Measurements from ENCODE around the gene DPH3.

DPH3 gene

DNA sequence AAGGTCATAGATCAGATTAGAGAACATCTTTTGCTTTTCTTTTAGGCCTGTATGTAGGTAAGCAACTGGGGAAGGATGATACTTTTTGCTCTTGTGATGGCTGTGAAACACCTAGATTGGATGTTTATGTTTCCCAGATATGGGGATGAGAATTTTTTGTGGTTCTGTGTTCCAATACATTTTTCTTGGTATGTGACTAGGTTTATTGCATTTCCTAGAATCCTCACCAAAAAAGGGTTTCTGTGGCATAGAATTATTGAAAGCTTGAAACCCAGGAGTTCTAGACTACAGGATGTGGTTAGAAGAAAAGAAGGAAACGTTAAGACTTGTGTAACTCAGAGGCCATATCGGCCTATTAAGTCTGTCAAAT, 26.1 kb upstream of the DPH3 start:
- DNase-seq (ENCODE audit: low spot score): peak; percentile 82

DNA sequence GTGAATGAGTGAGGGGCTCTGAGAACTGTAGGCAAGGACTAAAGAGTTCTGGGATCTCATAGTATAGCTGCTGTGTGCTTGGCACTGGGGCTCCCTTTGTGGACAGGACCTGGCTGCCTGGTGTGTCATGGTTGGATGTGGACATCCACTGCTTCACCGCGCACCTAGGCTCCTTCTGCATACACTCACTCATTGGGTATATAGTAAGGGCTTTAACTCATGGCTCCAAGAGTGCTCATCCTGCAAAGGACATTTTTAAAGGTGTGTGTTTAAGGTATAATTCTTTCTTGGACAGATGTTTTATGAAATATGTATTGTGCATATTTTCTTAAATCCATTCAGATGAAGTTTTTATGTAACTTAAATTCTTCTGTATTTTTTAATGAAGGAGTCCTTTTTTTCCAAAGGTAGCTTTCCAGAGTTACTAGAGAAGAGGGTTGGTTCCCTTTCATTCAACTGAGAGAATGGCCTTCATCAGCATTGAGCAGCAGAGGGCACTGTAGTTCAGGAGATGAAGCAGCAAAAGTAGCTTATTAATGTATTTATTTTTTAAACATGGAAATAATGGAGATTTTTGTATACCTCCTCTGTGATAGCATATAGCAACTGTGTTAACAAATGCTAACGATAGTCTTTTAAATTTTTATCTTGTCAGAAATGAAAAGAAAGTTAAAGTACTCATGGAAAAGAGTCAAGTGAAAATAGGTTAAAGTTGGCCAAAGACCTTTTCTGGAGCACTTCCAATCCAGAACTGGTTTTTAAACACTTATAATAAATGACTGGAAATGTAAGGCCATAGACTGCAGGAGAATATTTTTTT, 25.5 kb upstream of the DPH3 start:
- peak; percentile 73 for DNase-seq (ENCODE audit: low spot score)

DNA sequence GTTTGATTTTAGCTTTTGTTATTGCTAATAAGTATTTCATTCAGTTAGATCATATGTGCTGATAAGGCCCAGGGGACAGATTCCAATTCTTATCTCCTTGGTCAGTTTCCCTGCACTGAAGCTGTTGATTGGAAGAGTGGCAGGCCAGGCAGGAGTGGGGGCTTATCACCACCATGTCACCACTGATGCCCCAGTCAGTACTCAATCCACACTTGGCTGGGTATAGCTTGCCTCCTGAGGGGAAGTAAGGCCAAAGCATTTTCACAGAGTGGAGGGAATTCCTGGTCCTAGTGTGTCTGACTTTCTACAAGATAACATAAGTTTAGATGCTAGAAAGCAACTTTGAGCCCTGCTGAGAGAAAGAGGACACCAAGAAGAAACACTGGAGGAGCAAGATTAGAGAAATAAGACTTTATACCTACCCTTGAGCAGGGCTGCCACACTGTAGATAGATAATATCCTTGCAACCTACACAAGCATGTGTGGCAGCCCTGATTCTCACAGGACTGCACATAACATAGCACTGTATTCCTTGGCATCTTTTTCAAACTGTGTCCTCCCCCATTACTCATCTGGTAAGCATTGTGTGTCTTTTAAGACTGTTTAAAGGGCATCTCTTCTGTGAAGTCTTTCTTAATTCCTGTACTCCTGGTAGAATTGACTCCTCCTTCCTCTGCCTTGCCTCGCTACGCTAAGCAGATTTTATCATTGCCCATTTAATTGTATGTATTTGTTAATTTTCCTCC, 24.6 kb upstream of the DPH3 start:
- DNase-seq (ENCODE audit: low spot score): no peak

DNA sequence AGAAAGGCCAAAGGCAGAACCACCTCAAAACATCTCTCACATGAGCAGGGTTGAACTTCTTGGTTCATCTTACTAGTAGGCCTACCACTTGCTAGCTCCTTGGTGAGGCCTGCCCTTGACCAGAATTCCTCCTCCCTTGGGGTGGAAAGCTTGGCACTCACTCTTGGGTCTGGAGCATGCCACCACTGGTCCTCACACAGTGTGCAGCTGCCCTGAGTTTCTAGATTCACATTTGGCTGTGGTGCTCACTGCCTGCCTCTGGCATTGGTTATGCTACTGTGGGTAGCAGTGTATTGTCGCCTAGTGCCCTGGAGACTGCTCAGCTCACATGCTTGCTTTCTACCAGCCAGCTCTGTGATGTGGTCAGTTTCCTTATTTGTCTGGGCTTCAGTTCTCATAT, 23.9 kb upstream of the DPH3 start:
- no peak for DNase-seq (ENCODE audit: low spot score)

DNA sequence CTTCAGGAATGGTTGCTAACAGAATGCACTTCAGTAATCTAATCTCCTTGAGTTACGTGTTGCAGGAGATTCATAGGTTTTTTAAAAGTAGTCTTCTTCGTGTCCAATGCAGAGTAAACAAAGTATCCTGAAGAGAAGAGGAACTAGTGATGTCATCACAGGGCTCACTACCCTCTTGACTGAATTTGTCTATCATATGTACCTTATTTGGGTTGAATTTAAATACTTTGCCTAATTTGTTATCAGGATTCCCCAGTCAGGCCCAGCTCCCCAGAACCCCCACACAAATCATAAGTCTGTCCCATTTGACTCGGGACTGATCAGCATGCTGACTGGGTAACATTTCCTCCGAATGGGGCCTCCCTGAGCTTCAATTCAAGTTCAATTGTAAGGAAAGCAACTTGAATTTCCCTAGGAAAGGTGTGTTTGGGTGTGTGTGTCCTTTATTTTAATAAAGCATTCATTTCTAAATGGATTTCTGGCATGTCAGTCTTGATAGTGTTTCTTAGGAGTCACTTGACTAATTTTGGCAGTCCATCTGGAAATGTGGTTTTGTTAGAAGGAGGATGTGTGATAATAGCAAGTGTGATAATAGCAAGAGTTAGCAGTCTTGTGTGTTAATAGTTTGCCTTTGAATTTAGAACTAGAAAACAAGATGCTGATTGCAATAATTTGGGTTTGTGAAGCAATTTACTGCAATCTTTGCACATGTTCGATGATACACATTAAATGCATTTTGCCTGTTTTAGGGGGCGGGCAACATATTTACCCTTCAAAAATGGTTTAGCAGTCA, 22.2 kb upstream of the DPH3 start:
- DNase-seq (ENCODE audit: low spot score): no peak

DNA sequence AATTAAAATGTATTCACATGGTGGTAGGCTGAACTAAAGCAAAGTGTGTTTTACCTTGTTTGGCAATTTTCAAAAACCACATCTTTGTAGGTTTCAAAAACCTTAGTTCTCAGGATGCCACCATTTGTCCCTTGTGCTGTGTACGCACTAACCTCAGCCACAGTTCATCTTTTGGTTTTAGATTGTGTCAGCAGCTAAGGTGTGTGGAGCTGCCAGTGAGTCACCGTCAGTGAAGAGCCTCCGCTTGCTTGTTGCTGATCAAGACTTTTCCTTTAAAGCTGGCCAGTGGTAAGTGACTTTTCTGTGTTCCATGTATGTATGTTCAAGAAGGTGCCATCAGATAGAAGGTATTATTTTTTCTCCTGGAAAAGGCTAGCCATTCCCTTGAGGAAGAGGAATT, 21.4 kb upstream of the DPH3 start:
- peak; percentile 85 for DNase-seq (ENCODE audit: low spot score)

DNA sequence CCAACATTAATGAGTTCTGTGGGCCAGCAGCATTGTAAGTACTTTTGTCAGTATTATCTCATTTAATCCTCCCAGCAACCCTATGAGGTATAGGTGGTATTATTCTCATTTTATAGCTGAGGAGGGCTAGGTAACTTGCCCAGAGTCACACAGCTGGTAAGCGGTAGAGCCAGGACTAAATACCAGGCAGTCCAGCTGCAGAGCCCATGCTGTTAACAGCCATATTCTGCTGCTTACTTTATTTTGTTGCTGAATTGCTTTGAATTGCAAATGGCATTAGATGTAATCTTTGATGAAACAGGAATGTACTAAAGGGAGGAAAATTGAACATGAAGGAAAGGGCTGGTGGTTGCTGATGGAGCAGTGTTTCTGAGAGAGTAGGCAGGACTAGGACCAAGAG, 19.9 kb upstream of the DPH3 start:
- DNase-seq (ENCODE audit: low spot score): no peak

DNA sequence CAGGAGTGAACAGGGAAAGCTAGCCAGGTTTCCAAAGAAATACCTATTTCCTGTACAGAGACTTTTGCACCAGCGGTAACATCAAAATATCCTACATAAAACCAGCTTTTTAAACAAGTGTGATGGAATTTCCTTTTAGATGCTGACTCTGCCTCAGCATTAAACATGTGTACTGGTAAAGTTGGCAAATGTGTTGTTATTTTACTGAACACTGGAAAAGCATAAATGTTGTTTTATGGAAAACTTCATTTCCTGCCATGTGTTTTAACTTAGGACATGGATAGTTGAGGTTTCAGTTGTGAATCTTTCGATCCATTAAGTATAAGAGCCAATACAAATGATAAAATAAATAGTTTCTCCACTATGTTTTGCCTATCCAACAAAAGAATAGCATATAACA, 15.9 kb upstream of the DPH3 start:
- no peak for DNase-seq (ENCODE audit: low spot score)

DNA sequence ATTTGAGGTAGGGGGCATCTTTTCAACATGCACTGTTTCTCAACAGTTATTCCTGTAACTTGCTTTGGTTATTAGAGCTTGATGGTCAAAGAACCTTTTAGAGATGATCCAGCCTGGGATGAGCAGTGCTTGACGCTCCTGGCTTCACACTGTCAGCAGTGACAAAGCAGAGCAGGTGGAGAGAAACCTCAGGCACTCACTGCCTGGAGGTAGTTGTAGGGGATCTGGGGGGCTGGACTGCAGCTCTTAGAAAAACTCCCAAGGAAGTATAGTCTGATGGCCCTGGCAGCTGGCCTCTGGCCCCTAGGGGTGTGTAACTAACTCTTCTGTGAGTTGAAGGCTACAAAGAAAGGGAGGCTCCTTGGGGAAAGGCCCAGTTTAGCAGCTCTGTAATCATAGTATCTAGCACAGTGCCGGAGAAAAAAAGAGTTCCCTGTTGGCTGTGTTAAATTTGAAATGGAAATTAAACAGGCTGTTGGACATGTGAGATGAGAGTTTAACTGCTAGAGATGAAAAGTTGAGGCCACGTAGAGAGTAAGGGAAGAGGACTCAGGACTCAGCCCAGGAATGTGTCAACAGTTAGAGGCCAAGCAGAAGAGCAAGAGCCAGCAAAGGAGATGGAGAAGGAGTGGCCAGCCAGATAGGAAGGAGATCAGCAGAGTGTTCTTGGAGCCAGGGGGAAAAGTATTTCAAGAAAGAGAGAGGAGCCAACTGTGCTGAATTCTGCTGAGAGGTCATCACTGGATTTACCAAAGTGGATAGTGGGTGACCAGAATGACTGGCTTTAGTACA, 14.5 kb upstream of the DPH3 start:
- DNase-seq (ENCODE audit: low spot score): no peak

DNA sequence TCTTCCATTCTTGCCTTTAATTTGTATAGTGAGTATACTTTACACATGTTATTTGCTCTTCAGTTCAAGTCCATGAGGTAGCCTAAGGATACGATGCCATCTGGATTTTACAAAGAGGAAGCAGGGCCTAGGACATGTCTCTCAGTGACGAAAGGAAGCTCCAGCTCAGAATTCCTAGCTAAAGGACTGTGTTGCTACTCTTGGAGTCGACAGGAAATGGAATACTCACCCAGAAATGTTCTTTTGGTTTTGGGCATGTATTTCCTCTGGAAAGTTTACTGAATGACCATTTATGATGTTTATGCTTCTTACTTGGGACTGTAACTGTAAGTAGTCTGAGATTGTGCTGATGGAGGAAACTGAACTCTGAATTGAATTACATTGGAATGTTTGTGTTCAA, 12.7 kb upstream of the DPH3 start:
- no peak for DNase-seq (ENCODE audit: low spot score)

DNA sequence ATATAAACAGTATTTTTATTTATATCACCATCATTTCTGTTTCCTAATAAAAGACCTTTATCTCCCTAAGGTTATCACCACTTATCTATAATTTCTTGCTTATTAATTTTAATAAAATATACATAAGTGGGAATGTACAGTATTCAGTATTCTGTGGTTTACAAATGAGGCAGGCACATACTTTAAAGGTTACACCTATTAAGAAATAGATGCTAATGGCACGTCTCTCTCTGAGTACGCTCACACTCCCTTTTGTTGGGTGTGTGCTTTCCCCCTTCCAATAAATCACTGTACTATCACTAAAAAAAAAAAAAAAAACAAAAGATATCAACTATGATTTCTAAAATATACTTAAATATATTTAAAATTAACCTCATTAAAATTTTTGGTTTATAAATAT, 9.1 kb upstream of the DPH3 start:
- DNase-seq (ENCODE audit: low spot score): no peak

DNA sequence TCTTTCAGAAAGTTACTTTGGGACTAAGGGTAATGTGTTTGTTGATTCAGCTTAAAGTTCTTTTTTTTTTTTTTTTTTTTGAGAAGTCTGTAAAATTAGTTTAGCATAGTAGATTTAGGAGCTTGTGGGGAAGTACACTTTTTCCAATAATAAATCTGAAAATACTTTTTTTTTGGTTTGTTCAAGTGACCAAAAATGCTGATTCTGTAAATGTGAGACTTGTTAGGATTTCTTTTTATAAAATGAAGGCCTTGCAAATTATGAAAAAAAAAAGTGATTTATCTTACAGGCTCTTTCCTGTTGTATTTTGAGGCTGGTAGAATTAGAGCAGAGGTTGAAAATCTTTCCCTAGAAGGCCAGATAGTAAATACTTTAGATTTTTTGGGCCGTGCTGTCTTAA, 7.8 kb upstream of the DPH3 start:
- no peak for DNase-seq (ENCODE audit: low spot score)

DNA sequence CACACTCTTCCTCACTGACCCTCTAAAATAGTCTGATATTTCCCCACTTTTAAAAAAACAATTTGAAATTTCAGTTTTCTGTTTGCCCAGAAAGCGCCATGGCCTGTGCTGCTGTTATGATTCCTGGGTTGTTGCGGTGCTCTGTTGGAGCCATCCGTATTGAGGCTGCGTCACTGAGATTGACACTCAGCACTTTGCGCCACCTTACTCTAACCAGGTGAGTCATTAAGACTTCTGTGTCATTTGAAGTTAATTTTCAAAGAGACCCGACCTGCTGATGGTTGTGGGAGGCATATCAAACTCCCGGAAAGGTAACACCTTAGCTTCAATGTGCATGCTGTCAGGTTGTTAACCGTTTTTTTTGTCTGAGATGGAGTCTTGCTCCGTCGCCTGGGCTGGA, 6.1 kb upstream of the DPH3 start:
- no peak for DNase-seq (ENCODE audit: low spot score)

DNA sequence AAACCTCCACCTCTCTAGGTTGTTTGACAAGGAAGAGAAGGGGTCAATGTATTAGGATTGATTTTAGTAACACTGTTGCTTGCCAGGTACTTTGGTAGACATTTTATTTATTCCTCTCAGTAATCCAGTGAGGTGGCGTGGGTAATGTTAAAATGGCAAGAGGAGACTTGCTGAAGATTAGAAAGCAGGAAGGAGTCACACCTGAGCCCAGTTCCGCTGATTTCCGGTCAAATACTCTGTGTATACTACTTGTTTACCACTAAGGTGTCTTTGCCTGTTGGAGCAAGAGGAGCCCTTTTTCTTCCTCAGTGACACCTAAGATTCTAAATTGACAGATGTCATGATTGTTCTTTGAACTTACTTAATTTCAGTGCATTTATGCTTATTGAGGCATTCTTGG, 2.0 kb upstream of the DPH3 start:
- DNase-seq (ENCODE audit: low spot score): no peak

DNA sequence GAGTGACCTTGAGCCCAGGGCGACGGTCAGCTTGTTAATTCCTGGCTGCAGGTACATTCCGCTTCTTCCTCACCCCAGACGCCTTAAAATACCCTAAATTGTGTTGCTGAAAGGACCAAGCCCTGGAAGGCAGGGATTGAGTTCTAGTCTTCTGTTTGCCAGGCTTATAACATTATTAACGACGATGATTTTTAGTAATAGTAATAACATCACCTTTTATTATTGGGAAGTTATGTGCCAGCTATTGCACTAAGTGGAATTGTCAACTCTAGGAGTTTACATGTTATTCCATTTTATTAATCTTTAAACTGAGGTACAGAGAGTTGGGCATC, 678 bp upstream of the DPH3 start:
- DNase-seq (ENCODE audit: low spot score): no peak

DNA sequence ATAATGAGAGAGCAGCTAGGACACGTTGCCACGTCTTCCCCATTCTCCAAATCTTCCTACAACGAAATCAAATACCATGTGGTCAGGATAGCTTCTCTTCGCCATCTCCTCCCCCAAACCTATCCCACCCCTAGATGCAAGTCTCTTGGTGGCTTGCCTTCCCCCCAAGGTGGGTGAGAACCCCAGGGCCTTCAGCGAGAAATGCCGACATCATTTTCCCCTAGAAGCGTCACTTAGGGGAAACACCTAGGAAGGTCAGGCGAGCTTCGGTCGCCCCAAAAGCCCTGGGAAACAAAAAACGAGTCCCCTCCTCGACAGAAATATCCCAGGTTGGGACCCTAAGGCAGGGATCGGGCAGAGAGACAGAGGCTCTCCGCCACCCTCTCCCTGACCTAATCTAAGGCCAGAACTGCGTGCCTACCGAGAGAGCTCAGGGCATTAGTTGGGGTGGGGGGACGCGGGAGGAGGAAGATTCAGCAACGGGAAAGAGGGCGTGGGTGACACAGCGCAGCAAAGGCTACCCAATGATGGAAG, 502 bp downstream of the DPH3 start:
- no peak for DNase-seq (ENCODE audit: low spot score)

DNA sequence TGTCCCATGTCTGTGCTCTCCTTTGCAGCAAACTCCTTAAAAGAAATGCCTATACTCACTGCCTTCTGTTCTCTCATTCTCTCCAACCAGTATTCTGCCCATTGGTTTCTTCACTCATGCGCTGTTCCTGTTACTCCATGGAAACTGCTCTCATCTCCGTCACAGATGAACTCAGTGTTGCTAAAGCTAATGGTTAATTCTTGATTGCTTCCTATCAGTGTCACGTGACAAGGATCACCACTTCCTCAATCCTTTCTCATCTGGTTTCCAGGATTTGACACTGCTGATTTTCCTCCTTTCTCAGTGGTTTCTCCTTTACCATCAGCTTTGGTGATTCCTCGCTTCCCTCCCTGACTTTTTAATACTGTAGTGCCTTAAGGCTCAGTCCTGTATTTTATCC, 2.6 kb downstream of the DPH3 start:
- DNase-seq (ENCODE audit: low spot score): no peak

DNA sequence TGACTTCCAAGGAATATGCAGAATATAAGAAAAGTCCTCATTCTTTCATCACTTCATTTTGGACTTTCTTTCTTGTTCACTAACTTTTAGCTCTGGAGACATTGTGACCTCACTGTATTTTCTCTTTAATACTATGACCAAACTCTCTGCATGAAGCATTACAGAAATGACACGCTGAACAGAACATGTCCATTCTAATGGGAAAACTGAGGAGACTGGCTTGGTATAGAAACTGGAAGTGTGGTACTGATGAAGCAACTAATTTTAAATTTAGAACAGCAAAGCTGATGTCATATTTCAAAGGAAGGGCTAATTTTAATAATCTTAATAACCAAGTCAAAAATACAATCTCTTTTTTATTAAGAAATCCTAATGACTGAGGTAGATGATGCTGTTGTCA, 4.7 kb downstream of the DPH3 start:
- no peak for DNase-seq (ENCODE audit: low spot score)

DNA sequence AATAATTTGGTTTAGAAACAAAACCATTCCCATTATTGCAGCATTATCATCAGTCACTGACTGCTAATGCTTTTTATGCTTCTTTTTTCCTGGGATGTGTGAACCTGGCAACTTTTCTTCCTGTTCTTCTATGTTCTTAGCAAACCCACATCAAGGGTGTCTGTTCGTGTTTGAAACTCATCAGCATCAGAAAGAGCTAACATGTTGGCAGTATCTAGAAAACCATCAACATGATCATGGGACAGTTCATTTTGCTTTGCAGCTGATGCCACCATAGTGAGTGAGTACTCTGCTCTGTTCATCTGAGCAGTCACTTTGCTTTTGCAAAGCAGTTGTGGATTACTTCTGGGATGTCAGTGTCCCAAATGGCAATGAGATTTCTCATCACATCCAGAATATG, 5.9 kb downstream of the DPH3 start:
- no peak for DNase-seq (ENCODE audit: low spot score)

DNA sequence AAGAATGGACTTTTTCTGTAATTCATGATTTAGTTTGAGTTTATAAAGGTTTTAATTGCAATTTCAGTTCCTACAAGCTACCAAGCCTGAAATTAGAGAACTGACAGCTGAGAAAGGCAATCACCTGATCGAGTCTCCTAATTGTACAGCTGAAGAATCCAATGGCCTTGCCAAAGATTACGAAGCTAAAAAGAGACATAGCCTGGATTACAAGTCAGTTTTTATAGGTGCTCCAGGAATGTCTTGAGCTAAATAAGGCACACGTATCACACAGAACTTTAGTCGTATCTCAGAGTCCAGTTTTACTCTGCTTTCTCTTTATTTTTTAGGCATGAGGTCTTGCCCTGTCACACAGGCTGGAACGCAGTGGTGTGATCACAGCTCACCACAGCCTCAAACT, 6.6 kb downstream of the DPH3 start:
- DNase-seq (ENCODE audit: low spot score): no peak

DNA sequence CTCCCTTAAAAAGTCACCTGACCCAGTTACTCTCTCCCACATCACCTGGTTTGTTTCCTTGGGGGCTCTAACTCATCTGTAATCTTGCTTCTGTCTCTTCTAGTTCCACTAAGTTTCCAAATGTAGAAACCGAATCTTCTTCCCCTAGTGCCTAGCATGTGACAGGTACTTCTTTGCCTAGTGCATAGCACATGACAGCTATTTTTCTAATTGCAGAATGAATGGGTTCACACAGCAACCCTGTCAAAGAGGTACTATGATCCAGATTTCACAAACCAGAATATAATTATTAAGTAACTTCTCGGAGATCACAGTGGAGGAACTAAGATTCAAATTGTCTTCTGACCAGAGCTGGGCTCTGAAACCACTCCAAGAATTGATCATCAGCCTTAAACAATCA, 7.4 kb downstream of the DPH3 start:
- DNase-seq (ENCODE audit: low spot score): no peak

DNA sequence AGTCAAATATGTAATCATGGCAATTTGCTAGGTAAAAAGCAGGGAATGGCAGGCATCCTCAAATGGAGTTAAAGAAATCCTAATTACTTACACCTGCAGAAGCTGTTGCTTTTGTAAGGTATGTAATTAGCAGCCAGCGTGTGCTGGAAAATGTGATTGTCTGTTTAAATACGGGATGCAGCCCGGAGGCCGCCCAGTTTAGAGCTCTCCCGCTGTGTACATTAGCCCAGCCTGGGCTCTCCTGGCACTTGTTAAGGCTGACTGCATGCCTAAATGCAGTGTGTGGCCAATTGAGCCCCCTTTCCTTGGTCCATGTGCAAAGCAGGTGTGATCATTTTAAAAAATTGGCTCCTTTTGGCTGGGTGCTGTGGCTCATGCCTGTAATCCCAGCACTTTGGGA, 9.0 kb downstream of the DPH3 start:
- no peak for DNase-seq (ENCODE audit: low spot score)
